C4-2B (cell line): ENCODE measurements around the gene RCC1.
A peak's percentile ranks its signal among the peaks of the same experiment; 100 is the strongest.

ENCODE experiments used
- H3K27ac ChIP-seq: fragments of 450-650 bp; 2 replicates; pipeline ENCODE4 v1.5.1; 2017
- ZFX ChIP-seq: fragments of 450-650 bp; IDR thresholded peaks from 2 replicates; pipeline ENCODE4 v1.6.1; 2017
- TF ChIP-seq, protein P1 (sequence below): fragments of 450-650 bp; conservative IDR thresholded peaks from 2 replicates; pipeline ENCODE4 v1.5.1; 2017; ENCODE audit warnings: mild to moderate bottlenecking

The RCC1 gene

GRCh38 chr1:28482138-28482537 lies 23.7 kb upstream of the RCC1 start:
- TF ChIP-seq, protein P1, sequence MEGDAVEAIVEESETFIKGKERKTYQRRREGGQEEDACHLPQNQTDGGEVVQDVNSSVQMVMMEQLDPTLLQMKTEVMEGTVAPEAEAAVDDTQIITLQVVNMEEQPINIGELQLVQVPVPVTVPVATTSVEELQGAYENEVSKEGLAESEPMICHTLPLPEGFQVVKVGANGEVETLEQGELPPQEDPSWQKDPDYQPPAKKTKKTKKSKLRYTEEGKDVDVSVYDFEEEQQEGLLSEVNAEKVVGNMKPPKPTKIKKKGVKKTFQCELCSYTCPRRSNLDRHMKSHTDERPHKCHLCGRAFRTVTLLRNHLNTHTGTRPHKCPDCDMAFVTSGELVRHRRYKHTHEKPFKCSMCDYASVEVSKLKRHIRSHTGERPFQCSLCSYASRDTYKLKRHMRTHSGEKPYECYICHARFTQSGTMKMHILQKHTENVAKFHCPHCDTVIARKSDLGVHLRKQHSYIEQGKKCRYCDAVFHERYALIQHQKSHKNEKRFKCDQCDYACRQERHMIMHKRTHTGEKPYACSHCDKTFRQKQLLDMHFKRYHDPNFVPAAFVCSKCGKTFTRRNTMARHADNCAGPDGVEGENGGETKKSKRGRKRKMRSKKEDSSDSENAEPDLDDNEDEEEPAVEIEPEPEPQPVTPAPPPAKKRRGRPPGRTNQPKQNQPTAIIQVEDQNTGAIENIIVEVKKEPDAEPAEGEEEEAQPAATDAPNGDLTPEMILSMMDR: no peak
- no peak for TF ChIP-seq ZFX
- no peak overlapping the region for H3K27ac ChIP-seq

DNA sequence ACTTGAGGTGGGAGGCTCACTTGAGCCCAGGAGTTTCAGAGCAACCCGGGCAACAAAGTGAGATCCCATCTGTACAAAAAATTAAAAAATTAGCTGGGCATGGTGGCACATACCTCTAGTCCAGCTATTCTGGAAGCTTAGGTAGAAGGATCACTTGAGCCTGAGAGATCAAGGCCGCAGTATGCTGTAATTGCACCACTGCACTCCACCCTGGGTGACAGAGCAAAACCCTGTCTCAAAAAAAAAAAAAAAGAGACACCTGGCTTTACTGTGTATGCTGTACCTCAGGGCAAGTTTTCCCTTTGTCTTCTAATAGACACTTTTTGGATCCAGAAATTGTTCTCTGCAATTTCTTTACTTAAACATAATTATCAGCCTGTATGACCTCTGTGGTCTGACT lies 23.1 kb upstream of the RCC1 start:
- no peak overlapping the region for H3K27ac ChIP-seq
- no peak for TF ChIP-seq ZFX
- TF ChIP-seq, protein P1: no peak

DNA sequence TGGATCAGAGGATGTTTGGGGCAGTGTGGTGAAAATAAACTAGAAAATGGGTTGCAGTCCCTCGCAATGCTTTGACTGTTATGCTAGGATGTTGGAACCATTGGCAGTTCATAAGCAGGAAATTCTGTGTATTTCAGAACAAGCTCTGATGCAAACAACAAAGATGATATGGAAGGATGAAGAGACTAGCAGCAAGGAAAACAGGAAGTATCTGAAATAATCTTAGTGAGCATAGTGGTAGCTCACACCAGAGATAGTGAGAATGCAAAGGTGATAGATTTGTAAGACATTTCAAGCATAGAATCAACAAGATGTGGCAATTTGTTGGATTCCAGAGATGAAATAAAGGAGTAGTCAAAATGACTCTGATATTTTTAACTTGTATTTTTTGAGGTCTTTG lies 11.1 kb upstream of the RCC1 start:
- no peak overlapping the region for H3K27ac ChIP-seq

GRCh38 chr1:28499553-28499952 lies 6.3 kb upstream of the RCC1 start:
- no peak overlapping the region for H3K27ac ChIP-seq
- TF ChIP-seq, protein P1: no peak
- no peak for TF ChIP-seq ZFX

More for the DNA sequence above, 11.1 kb upstream of the RCC1 start:
- TF ChIP-seq ZFX: no peak
- TF ChIP-seq, protein P1: no peak

GRCh38 chr1:28501925-28502324 lies 3.9 kb upstream of the RCC1 start:
- TF ChIP-seq, protein P1: no peak
- no peak for TF ChIP-seq ZFX
- no peak overlapping the region for H3K27ac ChIP-seq

DNA sequence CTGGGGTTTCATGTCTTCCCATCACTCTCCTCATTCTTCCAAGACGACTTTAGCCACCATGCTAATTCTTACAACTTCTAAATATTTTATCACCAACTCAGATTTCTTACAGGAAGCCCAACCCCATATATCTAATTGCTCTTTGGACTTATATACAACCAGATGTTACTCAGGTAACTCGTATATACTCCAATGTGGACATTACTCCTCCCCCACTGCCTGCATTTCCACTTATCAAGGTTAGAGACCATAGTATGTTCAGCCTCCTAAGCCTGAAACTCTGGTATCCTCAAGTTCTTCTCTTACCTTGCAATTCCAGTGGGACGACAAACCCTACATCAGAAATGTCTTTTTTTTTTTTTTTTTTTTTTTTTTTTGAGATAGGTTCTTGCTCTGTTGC lies 2.7 kb upstream of the RCC1 start:
- no peak for TF ChIP-seq ZFX
- TF ChIP-seq, protein P1: no peak
- H3K27ac ChIP-seq: no peak overlapping the region

GRCh38 chr1:28506907-28507246 lies 1.0 kb downstream of the RCC1 start:
- no peak for TF ChIP-seq ZFX
- TF ChIP-seq, protein P1: no peak
- H3K27ac ChIP-seq: peak overlapping the region; percentile 91
